Liver (tissue), 9 donors: ENCODE measurements around the gene TAL1. TPM values are rescaled to one million over a fixed set of nuclear protein-coding genes. Genes with fewer than 3 reads are reported as not detected.
"Not testable (repeated sequence)": the region's sequence is repeated elsewhere in the genome, so short reads cannot be mapped to it uniquely, and the experiment has no call there.

ENCODE experiments used
- DNase-seq: peaks from one replicate; pipeline ENCODE4 v3.0.0-alpha.2; 2017; ENCODE audit warnings: low spot score
- H3K27ac ChIP-seq, 2 donors: one replicate each; pipeline ENCODE4 v1.7.0; 2013; ENCODE audit warnings: inconsistent platforms in 2 of 2, low read length in 2 of 2, control low read depth in 1 of 2, low read depth in 1 of 2, mild to moderate bottlenecking in 1 of 2
- H3K27me3 ChIP-seq, 4 donors: one replicate each; pipeline versions ENCODE4 v1.6.1 to v1.7.0; 2013; ENCODE audit warnings: low read length in 3 of 4, inconsistent platforms in 1 of 4, mild to moderate bottlenecking in 1 of 4, moderate library complexity in 1 of 4; ENCODE audit not compliant: control insufficient read depth in 4 of 4, insufficient read depth in 4 of 4
- H3K36me3 ChIP-seq, 4 donors: one replicate each; pipeline versions ENCODE4 v1.6.1 to v1.7.0; 2013; ENCODE audit warnings: low read length in 3 of 4, mild to moderate bottlenecking in 3 of 4, low read depth in 1 of 4, moderate library complexity in 1 of 4; ENCODE audit not compliant: control insufficient read depth in 4 of 4, insufficient read depth in 3 of 4
- H3K4me1 ChIP-seq, 4 donors: one replicate each; pipeline versions ENCODE4 v1.6.1 to v1.7.0; 2013; ENCODE audit warnings: low read length in 3 of 4, mild to moderate bottlenecking in 3 of 4, moderate library complexity in 1 of 4; ENCODE audit not compliant: control insufficient read depth in 4 of 4, insufficient read depth in 4 of 4
- H3K4me3 ChIP-seq, 3 donors: one replicate each; pipeline versions ENCODE4 v1.6.1 to v1.7.0; 2013; ENCODE audit warnings: low read length in 3 of 3, control low read depth in 1 of 3, low read depth in 1 of 3, mild to moderate bottlenecking in 1 of 3
- H3K9ac ChIP-seq, 2 donors: one replicate each; pipeline ENCODE4 v1.7.0; 2013; ENCODE audit warnings: low read length in 2 of 2, mild to moderate bottlenecking in 2 of 2, moderate library complexity in 2 of 2, control low read depth in 1 of 2, low read depth in 1 of 2
- H3K9me3 ChIP-seq, 4 donors: one replicate each; pipeline versions ENCODE4 v1.6.1 to v1.7.0; 2013; ENCODE audit warnings: low read length in 3 of 4; ENCODE audit not compliant: control insufficient read depth in 4 of 4
- ATF3 ChIP-seq: IDR thresholded peaks from 2 replicates; pipeline ENCODE4 v1.6.1; 2016; ENCODE audit warnings: antibody characterized with exemption
- CTCF ChIP-seq: fragments of 150-350 bp; IDR thresholded peaks from 2 replicates; pipeline ENCODE4 v1.5.1; 2017; ENCODE audit warnings: improper control_type of control experiment, low read depth, low read length; ENCODE audit not compliant: missing input control
- FOXA1 ChIP-seq: IDR thresholded peaks from 2 replicates; pipeline ENCODE4 v1.6.1; 2016; ENCODE audit warnings: antibody characterized with exemption
- FOXA2 ChIP-seq: IDR thresholded peaks from 2 replicates; pipeline ENCODE4 v1.6.1; 2016; ENCODE audit warnings: antibody characterized with exemption
- HNF4A ChIP-seq, 2 donors: conservative IDR thresholded peaks; 2 replicates each; pipeline ENCODE4 v1.6.1; 2016; ENCODE audit warnings: antibody characterized with exemption in 2 of 2, mild to moderate bottlenecking in 2 of 2
- HNF4G ChIP-seq: IDR thresholded peaks from 2 replicates; pipeline ENCODE4 v1.6.1; 2016; ENCODE audit warnings: antibody characterized with exemption
- JUND ChIP-seq, 2 donors: IDR thresholded peaks; 2 replicates each; pipeline ENCODE4 v1.6.1; 2016; ENCODE audit warnings: antibody characterized with exemption in 2 of 2
- RAD21 ChIP-seq, 2 donors: IDR thresholded peaks; 2 replicates each; pipeline ENCODE4 v1.6.1; 2016; ENCODE audit warnings: antibody characterized with exemption in 2 of 2, mild to moderate bottlenecking in 2 of 2
- REST ChIP-seq: IDR thresholded peaks from 2 replicates; pipeline ENCODE4 v1.6.1; 2016; ENCODE audit warnings: antibody characterized with exemption, mild to moderate bottlenecking
- RXRA ChIP-seq, 2 donors: IDR thresholded peaks; 2 replicates each; pipeline ENCODE4 v1.6.1; 2017 to 2018; ENCODE audit warnings: antibody characterized with exemption in 2 of 2, mild to moderate bottlenecking in 1 of 2
- SP1 ChIP-seq: IDR thresholded peaks from 2 replicates; pipeline ENCODE4 v1.6.1; 2018; ENCODE audit warnings: antibody characterized with exemption, mild to moderate bottlenecking
- YY1 ChIP-seq: IDR thresholded peaks from 2 replicates; pipeline ENCODE4 v1.6.1; 2016; ENCODE audit warnings: antibody characterized with exemption, mild to moderate bottlenecking
- WGBS: extraction: QIAGEN DNeasy Blood & Tissue Kit; methylation state at CpG from one replicate; pipeline ENCODE4 v1.1.7; 2013; 5-methylcytosine and 5-hydroxymethylcytosine counted together
- polyA plus RNA-seq, 2 donors: library from polyadenylated mRNA; stranded (reverse) in 1 of 2; unstranded in 1 of 2; fragments of 200-250 nt in 1 of 2; fragments of >200 nt in 1 of 2; fragmentation: Nextera tagmentation in 1 of 2; extraction: Ambion mirVana in 1 of 2; gene quantifications; one replicate each; pipeline versions ENCODE4 v1.2.1 to v1.2.3, GENCODE V29; 2013 to 2015
- total RNA-seq, 2 donors: library from RNA; depleted of rRNA; stranded (reverse); fragments of >200 nt; gene quantifications; one replicate each; pipeline ENCODE4 v1.2.3, GENCODE V29; 2014
- donor health status: healthy.
- donor health status: healthy.
- donor health status: healthy.
- donor health status: healthy.
- donor health status: healthy.

The TAL1 gene
- total and polyA plus RNA-seq, 4 donors = 0.79 to 184 (median 2.3) TPM

GRCh38 chr1:47208374-47208850, 23.6 kb downstream of the TAL1 start (continued):
- TF ChIP-seq ATF3 (no peak), HNF4G (no peak), CTCF (no peak)

GRCh38 chr1:47207803-47208373, 24.1 kb downstream of the TAL1 start:
- H3K27me3 ChIP-seq = peaks cover 0 to 3% (median 0%) of the 10 kb centered on the region in 4 donors
- no peaks in the 10 kb centered on the region for H3K9me3 ChIP-seq
- H3K27ac ChIP-seq = no peak overlapping the region
- H3K4me1 ChIP-seq = no peaks in the 10 kb centered on the region
- no peak for TF ChIP-seq JUND (IDR thresholded peaks at IDR 0.05)
- TF ChIP-seq FOXA1 = no peak
- no peak for TF ChIP-seq FOXA2
- no peak for TF ChIP-seq HNF4A (conservative IDR thresholded peaks at IDR 0.05)
- no peaks in the 10 kb centered on the region for H3K36me3 ChIP-seq
- WGBS = 73% methylated on average over 8 of the region's 8 CpGs
- H3K4me3 ChIP-seq = no peak overlapping the region
- no peak for DNase-seq
- no peak overlapping the region for H3K9ac ChIP-seq

- Histone ChIP-seq H3K36me3 (no peaks in the 10 kb centered on the region), H3K9me3 (no peaks in the 10 kb centered on the region), H3K9ac (no peak overlapping the region), H3K4me3 (no peak overlapping the region), H3K27ac (no peak overlapping the region), H3K27me3 (peaks cover 0 to 3% (median 0%) of the 10 kb centered on the region in 4 donors), H3K4me1 (no peaks in the 10 kb centered on the region)
- DNase-seq = no peak
- 90% methylated on average over 5 of the region's 5 CpGs for WGBS
- TF ChIP-seq HNF4G (no peak), YY1 (no peak), RXRA (IDR thresholded peaks at IDR 0.05) (no peak), RAD21 (IDR thresholded peaks at IDR 0.05) (no peak), SP1 (no peak), REST (no peak), FOXA2 (no peak)
Measured at GRCh38 chr1:47205918-47206317, 26.1 kb downstream of the TAL1 start.

GRCh38 chr1:47203504-47203903, 28.5 kb downstream of the TAL1 start:
- WGBS = 55% methylated on average over 2 of the region's 2 CpGs
- H3K36me3 ChIP-seq, H3K9ac ChIP-seq, H3K27ac ChIP-seq, H3K4me1 ChIP-seq, DNase-seq, H3K27me3 ChIP-seq, H3K4me3 ChIP-seq, H3K9me3 ChIP-seq: not testable (repeated sequence)
